Cardiac muscle cell (in vitro differentiated cells and primary cell): ENCODE results near the gene NDUFAF8. TPM values are rescaled to one million over a fixed set of nuclear protein-coding genes. Genes with fewer than 3 reads are reported as not detected.

Source experiments
- DNase-seq, 2 donors: peaks; one replicate each; pipeline versions ENCODE4 v3.0.0 to v3.0.0-alpha.2; 2010 to 2017; ENCODE audit warnings: low read depth in 1 of 2, low spot score in 1 of 2
- H3K27ac ChIP-seq: fragments of 200-600 bp; sonication (generic); 2 replicates; pipeline ENCODE4 v1.5.1; 2016
- H3K27me3 ChIP-seq: fragments of 200-600 bp; sonication (generic); 2 replicates; pipeline ENCODE4 v1.6.0; 2016; ENCODE audit warnings: control low read depth
- H3K36me3 ChIP-seq: fragments of 200-600 bp; sonication (generic); 2 replicates; pipeline ENCODE4 v1.5.1; 2016; ENCODE audit warnings: control low read depth
- H3K4me1 ChIP-seq: fragments of 200-600 bp; sonication (generic); 2 replicates; pipeline ENCODE4 v1.8.1; 2017; ENCODE audit warnings: low read depth, mild to moderate bottlenecking, mixed run types
- H3K4me3 ChIP-seq: fragments of 200-600 bp; sonication (generic); 2 replicates; pipeline ENCODE4 v1.5.1; 2016; ENCODE audit warnings: mild to moderate bottlenecking
- H3K9me3 ChIP-seq: fragments of 200-600 bp; sonication (generic); 2 replicates; pipeline ENCODE4 v1.5.1; 2017; ENCODE audit warnings: low read depth, mild to moderate bottlenecking, control low read depth
- polyA plus RNA-seq: library from polyadenylated mRNA; unstranded; fragments of >200 nt; fragmentation: Nextera tagmentation; extraction: Ambion mirVana; gene quantifications from 2 replicates; pipeline ENCODE4 v1.2.1, GENCODE V29; 2016
- total RNA-seq: library from RNA; depleted of rRNA; stranded (reverse); fragments of >200 nt; gene quantifications from 2 replicates; pipeline ENCODE4 v1.2.3, GENCODE V29; 2016
- TF ChIP-seq, protein P1 (sequence below): IDR thresholded peaks from 2 replicates; pipeline ENCODE4 v1.5.1; 2012; ENCODE audit warnings: low read depth, mild to moderate bottlenecking, low read length

The NDUFAF8 gene
- total and polyA plus RNA-seq, 2 experiments from 2014 or later = 52.3 to 142 TPM

DNA sequence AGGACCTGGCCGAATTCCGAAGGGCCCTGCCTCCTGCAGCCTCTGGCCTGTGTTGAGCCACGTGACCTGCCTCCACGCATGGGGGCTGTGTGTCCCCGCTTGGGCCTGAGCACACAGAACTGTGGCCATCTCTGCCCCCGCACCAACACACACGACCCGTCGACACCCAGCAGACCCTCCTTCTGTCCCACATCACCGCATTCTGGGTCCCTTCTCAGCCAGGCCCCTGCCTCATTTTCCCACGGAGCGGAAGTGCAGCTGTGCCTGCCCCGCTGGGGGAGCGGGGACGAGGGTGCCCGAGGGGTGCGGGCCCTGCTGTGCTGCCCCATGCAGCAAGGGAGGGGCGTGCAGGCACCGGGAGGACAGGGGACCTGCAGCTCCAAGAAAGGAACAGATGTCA is 18.4 kb downstream of the NDUFAF8 start:
- no peak for DNase-seq
- H3K4me3 ChIP-seq = no peak overlapping the region
- TF ChIP-seq, protein P1, sequence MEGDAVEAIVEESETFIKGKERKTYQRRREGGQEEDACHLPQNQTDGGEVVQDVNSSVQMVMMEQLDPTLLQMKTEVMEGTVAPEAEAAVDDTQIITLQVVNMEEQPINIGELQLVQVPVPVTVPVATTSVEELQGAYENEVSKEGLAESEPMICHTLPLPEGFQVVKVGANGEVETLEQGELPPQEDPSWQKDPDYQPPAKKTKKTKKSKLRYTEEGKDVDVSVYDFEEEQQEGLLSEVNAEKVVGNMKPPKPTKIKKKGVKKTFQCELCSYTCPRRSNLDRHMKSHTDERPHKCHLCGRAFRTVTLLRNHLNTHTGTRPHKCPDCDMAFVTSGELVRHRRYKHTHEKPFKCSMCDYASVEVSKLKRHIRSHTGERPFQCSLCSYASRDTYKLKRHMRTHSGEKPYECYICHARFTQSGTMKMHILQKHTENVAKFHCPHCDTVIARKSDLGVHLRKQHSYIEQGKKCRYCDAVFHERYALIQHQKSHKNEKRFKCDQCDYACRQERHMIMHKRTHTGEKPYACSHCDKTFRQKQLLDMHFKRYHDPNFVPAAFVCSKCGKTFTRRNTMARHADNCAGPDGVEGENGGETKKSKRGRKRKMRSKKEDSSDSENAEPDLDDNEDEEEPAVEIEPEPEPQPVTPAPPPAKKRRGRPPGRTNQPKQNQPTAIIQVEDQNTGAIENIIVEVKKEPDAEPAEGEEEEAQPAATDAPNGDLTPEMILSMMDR = no peak
- H3K27me3 ChIP-seq = no peaks in the 10 kb centered on the region
- H3K4me1 ChIP-seq = peaks cover 10% of the 10 kb centered on the region
- H3K9me3 ChIP-seq = no peaks in the 10 kb centered on the region
- H3K36me3 ChIP-seq = no peaks in the 10 kb centered on the region
- H3K27ac ChIP-seq = no peak overlapping the region

DNA sequence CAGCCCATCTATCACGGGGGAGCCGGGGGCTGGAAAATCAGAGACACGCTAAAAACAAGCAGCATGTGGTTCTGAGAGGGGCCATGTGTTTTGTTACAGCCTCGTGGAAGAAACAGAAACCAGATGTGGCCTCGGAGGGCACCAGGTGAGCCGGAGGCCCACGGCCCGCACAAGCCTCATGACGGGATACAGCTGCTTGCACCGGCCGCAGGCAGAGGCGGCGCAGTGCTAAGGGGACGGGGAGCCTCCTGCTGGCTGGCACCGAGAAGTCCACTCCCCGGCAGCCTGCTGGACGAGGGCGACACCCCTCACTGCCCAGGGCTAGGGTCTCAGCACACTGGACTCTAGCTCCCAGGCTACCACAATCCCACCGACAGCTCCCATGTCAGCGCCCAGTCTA is 19.2 kb downstream of the NDUFAF8 start:
- DNase-seq = no peak

DNA sequence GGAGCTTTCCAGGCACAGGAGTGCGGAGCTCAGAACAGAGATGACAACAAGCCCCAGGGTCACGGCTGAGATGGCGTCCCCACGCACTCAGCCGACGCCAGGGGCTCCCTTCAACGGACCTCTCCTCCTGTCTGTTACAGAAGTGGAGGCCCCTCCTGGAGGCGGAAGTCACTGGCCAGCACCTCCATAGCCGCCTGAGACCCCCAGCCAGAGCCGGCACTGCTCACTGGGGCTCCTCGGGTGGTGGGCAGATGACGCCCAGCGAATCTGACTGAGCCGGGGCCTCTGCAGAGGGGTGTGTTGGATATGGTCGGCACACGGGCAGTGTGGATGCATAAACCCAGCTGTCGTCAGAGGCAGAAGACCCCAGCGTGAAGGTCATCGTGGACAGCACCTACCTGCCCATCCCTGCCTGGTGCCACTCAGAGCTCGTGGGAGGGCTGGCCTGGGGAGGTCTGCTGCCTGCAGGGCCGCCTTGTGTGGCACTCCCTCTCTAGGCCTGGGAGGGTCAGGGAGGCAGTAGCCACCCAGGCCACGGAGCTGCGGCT is 20.0 kb downstream of the NDUFAF8 start:
- Histone ChIP-seq H3K27ac (no peak overlapping the region), H3K4me3 (no peak overlapping the region), H3K36me3 (no peaks in the 10 kb centered on the region), H3K9me3 (no peaks in the 10 kb centered on the region), H3K4me1 (peaks cover 8% of the 10 kb centered on the region), H3K27me3 (no peaks in the 10 kb centered on the region)
- DNase-seq = no peak
- TF ChIP-seq, protein P1 = no peak

More for the DNA sequence above, 19.2 kb downstream of the NDUFAF8 start:
- H3K27ac ChIP-seq = no peak overlapping the region
- H3K4me1 ChIP-seq = peaks cover 8% of the 10 kb centered on the region
- no peaks in the 10 kb centered on the region for H3K27me3 ChIP-seq
- no peaks in the 10 kb centered on the region for H3K9me3 ChIP-seq
- H3K36me3 ChIP-seq = no peaks in the 10 kb centered on the region
- TF ChIP-seq, protein P1 = no peak
- no peak overlapping the region for H3K4me3 ChIP-seq

GRCh38 chr17:81260171-81260570 is 21.1 kb downstream of the NDUFAF8 start:
- no peak overlapping the region for H3K4me3 ChIP-seq
- H3K9me3 ChIP-seq = no peaks in the 10 kb centered on the region
- TF ChIP-seq, protein P1 = no peak

DNA sequence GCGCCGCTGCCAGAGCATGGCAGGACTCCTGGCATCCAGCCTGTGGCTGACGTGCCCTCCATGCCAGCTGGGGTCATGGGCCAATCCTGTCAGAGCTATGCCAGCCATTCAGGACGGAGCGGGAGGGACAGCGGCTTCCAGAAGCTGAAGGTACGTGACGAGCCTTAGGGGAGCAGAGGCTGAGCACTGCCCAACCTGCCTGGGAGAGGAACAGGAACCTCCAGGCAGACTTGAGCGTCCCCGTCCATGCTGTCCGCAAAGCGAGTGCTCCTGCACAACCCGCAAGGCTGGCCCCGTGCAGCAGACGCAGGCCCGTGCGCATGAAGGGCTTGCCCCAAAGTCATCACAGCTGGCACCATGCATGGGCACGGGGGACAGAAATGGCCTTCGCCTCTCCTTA is 21.5 kb downstream of the NDUFAF8 start:
- no peak overlapping the region for H3K27ac ChIP-seq
- H3K4me1 ChIP-seq = peaks cover under 1% of the 10 kb centered on the region
- DNase-seq = no peak
- H3K4me3 ChIP-seq = no peak overlapping the region
- no peaks in the 10 kb centered on the region for H3K9me3 ChIP-seq
- no peaks in the 10 kb centered on the region for H3K27me3 ChIP-seq
- TF ChIP-seq, protein P1 = no peak
- no peaks in the 10 kb centered on the region for H3K36me3 ChIP-seq

More at GRCh38 chr17:81260171-81260570, 21.1 kb downstream of the NDUFAF8 start:
- Histone ChIP-seq H3K36me3 (no peaks in the 10 kb centered on the region), H3K27me3 (no peaks in the 10 kb centered on the region), H3K4me1 (peaks cover 6% of the 10 kb centered on the region), H3K27ac (no peak overlapping the region)
- DNase-seq = no peak
